VCaP (cell line): ENCODE measurements around the gene KRTAP4-16.
"Not testable (repeated sequence)": the region's sequence is repeated elsewhere in the genome, so short reads cannot be mapped to it uniquely, and the experiment has no call there.

Experiments used
- H3K27ac ChIP-seq: fragments of 450-650 bp; 2 replicates; pipeline ENCODE4 v1.5.1; 2017
- CTCF ChIP-seq: fragments of 450-650 bp; conservative IDR thresholded peaks from 2 replicates; pipeline ENCODE4 v1.5.1; 2017; ENCODE audit warnings: mild to moderate bottlenecking, moderate library complexity

Gene KRTAP4-16

GRCh38 chr17:41101586-41102259, at the start of gene KRTAP4-16:
Gene KRTAP4-16, minus strand, starts transcription at chr17:41102209. Its CDS starts 0 bp downstream, at chr17:41102209.
- no peak within 1 kb of the TSS for H3K27ac ChIP-seq

DNA sequence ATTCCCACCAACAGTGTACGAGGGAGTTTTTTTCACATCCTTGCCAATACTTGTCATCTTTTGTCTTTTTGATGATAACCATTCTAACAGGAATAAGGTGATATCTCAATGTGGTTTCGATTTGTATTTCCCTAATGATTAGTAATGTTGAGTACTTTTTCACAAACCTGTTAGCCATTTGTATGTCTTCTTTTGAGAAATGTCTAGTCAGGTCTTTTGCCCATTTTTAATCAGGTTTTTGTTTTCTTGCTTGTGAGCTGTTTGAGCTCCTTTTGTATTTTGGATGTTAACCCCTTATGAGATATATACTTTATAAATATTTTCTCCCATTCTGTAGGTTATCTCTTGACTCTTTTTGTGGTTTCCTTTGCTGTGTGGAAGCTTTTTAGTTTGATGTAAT, 49.5 kb upstream of the KRTAP4-16 start:
- no peak overlapping the region for H3K27ac ChIP-seq
- TF ChIP-seq CTCF: no peak

More at GRCh38 chr17:41101586-41102259, at the start of gene KRTAP4-16:
- no peak for TF ChIP-seq CTCF

DNA sequence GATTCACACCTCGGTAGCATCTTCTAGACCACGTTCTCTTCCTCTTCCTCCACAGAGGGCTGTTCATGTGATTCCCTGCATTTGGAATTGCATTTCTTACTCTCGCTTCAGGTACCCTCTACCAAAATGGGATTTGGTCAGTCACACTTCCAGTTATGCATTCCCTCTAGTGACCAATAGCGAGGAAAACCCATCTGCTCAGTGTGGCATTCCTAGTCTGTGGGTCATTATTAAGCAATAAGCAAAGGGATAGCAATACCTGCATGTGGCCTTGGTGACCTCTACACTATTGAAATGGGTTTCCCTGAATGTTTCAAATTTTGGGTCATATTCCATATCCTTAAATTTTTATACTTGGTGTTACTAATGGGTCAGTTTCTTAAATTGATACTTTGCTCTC, 48.0 kb upstream of the KRTAP4-16 start:
- no peak overlapping the region for H3K27ac ChIP-seq
- no peak for TF ChIP-seq CTCF

GRCh38 chr17:41149652-41149985, 47.6 kb upstream of the KRTAP4-16 start, which contains the start of gene KRTAP4-5:
Gene KRTAP4-5, minus strand, starts transcription at chr17:41149825. Its CDS starts 58 bp downstream, at chr17:41149767.
- TF ChIP-seq CTCF: no peak
- no peak within 1 kb of the TSS for H3K27ac ChIP-seq

DNA sequence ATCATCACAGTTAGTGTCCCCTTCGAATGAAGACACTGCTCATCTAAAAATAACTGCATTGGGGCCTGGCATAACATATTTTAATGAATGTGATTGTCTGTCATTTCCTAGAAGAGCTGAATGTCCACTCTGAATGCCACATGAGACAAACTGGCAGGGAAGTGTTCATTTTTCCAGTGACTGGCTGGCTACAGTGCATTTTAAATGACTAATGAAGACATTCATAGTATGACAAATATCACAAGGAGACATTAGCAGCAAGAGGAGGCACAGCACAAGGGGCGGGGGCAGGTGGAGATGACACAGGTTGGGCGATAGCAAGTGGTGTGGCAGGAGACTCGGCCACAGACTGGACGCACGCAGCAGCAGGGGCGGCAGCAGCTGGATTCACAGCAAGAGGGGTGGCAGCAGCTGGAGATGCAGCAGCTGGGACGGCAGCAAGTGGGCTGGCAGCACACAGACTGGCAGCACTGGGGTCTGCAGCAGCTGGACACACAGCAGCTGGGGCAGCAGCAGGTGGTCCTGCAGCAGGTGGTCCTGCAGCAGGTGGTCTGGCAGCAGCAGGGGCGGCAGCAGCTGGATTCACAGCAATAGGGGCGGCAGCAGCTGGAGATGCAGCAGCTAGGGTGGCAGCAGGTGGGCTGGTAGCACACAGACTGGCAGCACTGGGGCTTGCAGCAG, 47.1 kb upstream of the KRTAP4-16 start:
- H3K27ac ChIP-seq: not testable (repeated sequence)

GRCh38 chr17:41147531-41148204, 45.7 kb upstream of the KRTAP4-16 start:
- no peak overlapping the region for H3K27ac ChIP-seq
- no peak for TF ChIP-seq CTCF

DNA sequence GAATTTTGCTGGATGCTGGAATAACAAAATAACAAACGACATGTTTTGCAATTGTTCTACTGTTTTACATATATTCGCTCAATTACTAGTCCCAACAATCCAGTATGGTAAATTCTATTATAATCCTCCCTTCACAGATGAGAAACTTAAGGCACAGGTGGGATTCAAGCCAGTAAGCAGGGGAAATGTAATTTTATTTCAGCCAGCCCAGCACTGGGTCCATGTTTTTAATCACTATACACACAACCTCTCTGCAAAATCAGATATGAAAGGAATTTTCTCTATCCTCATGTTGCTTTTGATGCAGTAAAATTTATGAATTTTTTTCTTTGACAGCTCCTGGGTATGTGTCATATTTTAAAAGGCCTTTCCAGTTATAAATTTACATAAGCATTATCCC, 43.3 kb upstream of the KRTAP4-16 start:
- no peak overlapping the region for H3K27ac ChIP-seq
- no peak for TF ChIP-seq CTCF
